Hematopoietic multipotent progenitor cell treated with erythropoietin and hydrocortisone succinate and interleukin-3 and kit ligand, for 6 days (in vitro differentiated cells): Measurements from ENCODE around the gene BOC.
A peak's percentile ranks its signal among the peaks of the same experiment; 100 is the strongest.

Source experiments
- DNase-seq: peaks from one replicate; pipeline ENCODE4 v3.0.0-alpha.2; 2015

The BOC gene

DNA sequence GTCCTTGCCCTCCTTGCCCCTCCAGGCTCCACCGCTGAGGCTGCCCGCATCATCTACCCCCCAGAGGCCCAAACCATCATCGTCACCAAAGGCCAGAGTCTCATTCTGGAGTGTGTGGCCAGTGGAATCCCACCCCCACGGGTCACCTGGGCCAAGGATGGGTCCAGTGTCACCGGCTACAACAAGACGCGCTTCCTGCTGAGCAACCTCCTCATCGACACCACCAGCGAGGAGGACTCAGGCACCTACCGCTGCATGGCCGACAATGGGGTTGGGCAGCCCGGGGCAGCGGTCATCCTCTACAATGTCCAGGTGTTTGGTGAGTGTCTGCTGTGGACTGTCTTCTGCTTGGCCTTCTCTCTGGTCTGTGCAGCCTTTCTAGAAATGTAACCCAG lies 61.0 kb downstream of the BOC start:
- DNase-seq: no peak

DNA sequence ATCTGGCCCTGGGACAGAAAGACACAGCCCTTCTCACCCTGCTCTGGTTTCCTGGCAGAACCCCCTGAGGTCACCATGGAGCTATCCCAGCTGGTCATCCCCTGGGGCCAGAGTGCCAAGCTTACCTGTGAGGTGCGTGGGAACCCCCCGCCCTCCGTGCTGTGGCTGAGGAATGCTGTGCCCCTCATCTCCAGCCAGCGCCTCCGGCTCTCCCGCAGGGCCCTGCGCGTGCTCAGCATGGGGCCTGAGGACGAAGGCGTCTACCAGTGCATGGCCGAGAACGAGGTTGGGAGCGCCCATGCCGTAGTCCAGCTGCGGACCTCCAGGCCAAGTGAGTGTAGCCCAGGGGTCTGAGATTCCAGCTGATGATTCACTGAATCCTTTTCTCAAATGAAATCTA lies 61.7 kb downstream of the BOC start:
- DNase-seq: no peak

DNA sequence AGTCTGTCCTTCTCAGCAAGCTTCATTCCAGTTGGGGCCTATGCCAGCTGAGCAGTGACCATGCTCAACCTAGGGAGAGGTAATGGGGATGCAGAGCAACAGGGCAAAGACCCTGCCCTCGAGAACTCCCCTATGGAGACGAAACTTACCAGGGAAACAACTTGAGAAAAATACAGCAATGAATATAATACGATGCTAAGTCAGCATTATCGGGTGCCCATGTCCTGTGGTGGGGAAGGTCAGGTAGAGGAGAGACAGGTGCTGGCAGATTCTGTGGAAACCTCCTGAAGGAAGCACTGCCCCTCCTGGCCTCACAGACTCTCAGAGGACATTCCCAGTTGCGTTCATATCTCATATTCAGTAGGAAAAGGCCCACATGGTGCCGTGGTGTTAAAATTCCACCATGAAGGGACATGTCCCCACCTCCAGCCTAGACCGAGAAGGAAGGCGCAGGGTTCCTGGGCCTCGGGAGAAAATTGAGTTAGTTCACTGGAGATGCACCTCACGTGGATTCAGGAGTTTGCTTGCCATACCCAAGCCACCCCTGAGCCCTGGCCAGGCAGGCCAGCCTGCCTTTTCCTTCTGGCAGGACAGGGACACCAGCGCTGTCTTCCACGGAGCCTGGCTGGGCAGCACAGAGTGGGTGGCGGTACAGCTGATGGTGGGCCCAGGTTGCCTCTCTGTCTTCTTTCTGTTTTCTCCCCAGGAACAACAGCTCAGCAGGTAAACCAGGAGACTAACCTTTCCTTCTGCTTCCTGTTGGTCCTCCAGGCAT lies 62.4 kb downstream of the BOC start:
- no peak for DNase-seq

DNA sequence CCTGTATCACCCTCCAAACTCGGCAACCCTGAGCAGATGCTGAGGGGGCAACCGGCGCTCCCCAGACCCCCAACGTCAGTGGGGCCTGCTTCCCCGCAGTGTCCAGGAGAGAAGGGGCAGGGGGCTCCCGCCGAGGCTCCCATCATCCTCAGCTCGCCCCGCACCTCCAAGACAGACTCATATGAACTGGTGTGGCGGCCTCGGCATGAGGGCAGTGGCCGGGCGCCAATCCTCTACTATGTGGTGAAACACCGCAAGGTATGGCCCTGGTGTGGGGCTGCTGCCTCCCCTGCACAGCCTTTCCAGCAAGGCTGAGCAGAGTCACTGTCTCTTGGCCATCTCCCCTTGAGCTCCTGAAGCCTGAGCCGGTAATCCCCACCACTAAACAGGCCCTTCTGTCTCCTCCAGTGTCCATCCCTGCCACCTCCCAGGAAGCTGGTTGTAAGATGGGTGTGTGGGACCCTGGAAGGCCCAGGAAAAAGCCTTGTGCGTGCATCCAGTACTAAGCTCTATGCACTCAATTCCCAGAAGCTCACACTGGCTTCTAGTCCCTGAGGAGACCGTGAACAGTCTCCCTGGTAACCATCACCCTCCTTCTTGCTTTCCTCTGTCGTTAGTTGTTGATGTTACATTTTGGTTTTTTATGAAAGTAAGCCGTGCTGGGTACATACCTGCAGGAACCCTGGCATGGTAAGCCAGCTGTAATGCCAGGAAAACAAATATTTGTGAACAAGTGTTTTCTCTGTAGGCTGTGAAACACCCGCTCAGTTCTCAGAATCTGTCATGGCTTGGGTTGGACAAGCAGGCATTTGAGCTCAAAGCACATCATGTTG lies 63.3 kb downstream of the BOC start:
- DNase-seq: no peak

DNA sequence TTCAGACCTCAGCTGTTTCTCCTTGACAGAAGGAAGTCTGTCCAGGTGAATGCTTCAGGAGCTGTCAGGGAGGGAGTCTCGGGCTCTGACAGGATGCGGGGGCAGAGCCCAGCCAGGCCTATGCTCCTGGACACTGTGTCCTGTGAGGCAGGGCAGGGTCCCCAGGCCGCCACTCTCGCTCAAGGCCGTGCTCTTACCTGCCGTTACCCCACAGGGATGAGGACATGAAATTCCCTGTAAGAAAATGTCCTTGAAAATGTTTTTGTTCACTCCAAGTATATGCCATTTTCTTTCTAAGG lies 63.9 kb downstream of the BOC start:
- no peak for DNase-seq

DNA sequence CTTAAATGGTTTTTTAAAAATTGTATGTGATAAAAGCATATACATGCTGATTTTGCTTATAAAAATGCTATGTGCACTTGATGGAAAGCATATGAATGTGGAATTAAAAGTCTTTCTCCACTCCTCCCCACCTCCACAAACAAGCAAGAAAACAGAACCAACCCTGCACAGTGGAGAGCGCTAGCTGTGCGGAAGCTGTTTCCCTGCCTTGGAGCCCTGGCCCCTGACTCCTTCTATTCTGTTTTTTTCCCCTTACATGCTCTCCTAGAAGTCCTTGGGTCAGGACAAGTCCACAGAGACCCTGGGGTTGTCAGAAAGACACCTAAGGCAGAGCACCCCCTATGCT lies 64.2 kb downstream of the BOC start:
- no peak for DNase-seq

DNA sequence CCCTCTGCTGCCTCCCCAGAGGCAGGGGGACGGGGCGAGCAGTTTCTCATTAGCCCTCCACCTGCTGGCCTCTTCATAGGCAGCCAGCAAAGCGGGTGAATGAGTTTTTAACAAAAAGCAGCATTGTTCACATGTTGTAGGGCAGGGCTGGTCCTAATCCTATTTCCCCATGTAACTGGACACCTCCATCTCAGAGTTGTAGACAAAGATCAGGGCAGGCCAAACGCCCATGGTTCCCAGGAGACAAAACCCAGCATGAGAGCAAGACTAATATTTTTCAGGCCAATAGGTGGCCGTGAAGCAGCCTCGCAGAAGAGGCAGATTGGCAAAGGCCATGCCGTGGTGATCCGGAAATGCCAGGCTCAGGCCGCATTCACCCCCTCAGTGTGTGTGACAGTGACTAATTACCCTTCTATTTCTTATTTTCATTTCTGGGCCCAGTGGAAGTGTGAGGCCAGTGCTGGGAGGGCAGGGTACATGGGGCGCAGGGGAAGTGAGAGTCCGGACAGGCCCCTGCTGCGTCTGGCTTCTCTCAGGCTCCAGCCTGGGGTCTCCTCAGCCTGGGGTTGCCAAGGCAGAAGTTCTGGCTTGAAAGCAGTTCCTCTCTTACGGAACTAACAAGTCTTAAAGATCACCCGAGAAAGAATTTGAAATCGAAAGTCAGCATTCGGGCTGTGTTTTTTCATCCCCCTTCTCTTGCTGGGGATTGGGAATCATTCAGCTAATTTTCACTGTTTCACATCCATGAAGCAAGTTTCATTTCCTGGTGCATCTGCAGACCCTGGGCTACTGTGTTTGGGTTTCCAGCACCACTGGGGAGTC lies 64.8 kb downstream of the BOC start:
- peak; percentile 58 for DNase-seq

DNA sequence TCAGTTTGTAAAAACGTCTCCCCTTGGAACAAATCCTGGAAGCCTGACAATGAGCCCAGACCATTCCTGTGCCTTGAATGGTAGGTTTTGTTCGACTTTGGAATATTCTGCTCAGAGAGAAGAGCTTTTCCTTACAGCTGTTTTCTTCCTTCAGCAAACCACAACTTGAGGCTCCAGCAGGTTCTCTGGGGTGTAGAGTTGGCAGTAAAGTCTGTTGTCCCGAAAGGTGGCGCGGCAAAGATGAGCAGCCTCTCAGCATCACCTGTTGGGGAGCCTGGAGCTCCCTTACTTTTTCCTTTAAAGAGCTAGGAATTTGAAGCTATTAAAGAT lies 65.4 kb downstream of the BOC start:
- DNase-seq: no peak

DNA sequence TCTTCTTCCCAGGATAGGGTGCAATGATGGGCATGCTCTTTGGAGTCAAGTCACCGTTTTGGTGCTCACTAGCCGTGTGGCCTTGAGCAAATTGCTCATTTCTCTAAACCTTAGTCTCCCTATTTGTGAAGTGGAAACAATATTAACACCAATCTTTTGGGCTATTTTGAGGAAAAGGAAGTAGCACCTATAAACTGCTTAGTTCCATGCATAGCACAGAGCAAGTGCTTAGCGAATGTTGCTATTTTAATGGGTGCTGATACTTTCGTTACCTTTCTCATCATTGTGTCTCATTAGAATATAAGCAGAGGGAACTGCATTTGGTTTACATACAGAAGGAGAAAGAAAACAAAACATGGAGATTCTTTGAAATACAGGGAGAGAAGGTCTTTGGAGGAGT lies 66.1 kb downstream of the BOC start:
- DNase-seq: no peak

DNA sequence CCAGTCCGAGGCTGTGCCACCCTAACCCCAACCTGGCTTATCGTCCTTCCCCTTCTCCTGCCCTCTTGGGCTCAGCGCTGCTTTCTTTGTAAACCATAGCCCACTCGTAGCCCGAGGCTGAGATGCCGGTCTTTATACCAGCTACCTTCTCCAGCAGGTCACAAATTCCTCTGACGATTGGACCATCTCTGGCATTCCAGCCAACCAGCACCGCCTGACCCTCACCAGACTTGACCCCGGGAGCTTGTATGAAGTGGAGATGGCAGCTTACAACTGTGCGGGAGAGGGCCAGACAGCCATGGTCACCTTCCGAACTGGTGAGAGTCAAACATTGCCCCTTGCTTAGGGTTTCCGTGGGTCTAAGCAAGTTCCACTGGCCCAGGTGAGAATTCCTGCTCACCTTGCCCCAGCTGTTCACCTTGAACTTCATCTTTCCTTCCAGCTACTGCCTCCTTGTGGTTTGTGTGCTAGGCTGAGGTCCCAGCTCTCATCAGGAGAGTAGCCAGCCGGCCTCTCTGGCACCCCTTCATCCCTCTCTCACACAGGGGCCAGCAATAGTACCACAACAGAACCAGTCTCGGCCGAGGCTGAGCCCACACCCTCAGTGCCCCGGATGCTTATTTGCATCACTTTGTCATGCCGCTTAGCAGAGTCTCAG lies 66.7 kb downstream of the BOC start:
- DNase-seq: no peak

DNA sequence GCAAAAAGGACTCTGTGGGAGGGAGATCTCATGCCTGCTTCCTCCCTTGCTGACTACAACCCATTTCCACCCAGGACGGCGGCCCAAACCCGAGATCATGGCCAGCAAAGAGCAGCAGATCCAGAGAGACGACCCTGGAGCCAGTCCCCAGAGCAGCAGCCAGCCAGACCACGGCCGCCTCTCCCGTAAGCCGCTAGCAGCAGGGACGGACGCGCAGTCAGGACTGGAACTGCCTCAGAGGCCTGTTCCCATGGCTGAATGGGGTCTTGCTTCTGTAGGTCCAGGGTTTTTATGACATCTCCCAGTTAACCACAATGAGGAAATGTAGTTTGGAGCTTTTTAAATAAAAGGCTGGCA lies 67.2 kb downstream of the BOC start:
- no peak for DNase-seq

DNA sequence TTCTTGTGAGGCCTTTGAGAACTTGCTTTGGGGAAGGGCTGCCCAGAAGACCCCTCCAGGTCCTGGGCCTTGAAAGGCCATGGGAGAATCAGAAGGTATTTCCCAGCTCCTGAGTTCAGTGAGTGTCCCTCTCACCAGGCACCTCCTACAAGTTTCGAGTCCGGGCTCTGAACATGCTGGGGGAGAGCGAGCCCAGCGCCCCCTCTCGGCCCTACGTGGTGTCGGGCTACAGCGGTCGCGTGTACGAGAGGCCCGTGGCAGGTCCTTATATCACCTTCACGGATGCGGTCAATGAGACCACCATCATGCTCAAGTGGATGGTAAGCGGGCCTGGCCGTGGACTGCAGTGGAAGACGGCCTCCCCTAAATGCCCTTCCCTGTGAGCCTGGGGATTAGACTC lies 68.3 kb downstream of the BOC start:
- DNase-seq: no peak

DNA sequence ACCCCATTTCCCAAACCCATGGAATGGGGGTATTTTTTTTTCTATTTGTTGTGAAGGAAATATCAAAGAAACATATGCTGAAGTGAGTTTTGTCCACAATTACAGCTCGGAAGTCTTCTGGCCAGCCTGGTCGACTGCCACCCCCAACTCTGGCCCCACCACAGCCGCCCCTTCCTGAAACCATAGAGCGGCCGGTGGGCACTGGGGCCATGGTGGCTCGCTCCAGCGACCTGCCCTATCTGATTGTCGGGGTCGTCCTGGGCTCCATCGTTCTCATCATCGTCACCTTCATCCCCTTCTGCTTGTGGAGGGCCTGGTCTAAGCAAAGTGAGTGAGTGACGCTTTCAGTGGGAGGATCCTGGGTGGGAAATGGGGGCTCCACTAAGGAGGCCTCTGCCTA lies 71.9 kb downstream of the BOC start:
- no peak for DNase-seq

DNA sequence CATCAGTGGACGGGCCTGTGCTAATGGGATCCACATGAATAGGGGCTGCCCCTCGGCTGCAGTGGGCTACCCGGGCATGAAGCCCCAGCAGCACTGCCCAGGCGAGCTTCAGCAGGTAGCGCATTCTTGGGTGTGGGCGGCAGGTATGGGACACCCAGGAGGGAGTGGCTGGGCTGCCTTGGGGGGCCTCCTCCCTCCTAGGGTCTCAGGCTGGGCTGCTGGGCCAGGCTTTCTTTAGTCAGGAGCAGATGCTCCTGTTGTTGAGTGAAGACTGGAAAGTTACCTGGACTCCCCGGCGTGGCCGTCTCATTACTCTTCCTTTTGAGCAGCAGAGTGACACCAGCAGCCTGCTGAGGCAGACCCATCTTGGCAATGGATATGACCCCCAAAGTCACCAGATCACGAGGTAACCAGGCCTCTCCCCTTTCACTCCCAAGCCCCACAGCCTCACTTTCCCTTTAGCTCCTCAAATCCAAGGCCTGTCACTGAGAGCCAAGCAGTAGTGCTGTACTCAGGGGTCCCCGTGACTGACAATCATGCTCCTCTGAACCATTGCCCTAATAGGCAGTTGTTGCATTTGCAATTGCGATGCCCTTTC lies 73.2 kb downstream of the BOC start:
- no peak for DNase-seq

DNA sequence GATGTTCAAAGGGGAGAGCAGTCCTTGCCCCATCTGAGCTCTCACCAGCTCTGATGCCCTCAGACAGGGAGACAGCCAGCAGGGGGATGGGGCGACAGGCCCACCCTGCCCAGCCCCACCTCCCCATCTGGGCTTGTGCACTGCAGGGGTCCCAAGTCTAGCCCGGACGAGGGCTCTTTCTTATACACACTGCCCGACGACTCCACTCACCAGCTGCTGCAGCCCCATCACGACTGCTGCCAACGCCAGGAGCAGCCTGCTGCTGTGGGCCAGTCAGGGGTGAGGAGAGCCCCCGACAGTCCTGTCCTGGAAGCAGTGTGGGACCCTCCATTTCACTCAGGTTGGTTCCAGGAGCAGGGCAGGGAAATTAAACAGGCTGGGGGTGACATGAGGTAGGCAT lies 73.9 kb downstream of the BOC start:
- DNase-seq: no peak

DNA sequence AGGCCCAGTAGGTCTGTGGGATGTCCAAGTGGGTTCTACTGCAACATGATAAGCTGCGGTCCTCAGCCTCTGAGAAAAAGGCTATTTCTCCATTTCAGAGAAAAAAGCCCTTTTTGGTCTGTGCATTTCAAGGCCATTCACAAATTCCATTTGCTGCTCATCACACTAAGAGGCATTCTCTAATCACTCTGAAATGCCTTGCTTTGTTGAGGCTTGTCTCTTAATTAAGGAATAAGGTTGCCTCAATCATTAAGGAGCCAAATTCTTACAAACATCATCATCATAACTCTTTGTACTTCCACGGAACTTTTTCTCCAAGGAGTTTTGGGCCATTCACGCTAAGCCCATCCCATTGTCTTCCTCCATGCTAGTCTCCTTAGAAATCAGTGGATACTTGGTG lies 74.4 kb downstream of the BOC start:
- no peak for DNase-seq

DNA sequence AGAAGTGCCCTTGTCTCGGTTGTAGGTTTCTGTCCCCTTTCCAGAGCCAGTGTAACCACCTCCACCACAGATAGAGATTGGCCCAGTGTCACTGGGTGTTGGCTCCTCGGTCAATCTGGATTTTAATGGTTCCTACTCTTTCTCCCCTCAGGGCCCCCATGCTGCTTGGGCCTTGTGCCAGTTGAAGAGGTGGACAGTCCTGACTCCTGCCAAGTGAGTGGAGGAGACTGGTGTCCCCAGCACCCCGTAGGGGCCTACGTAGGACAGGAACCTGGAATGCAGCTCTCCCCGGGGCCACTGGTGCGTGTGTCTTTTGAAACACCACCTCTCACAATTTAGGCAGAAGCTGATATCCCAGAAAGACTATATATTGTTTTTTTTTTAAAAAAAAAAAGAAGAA lies 75.2 kb downstream of the BOC start:
- DNase-seq: no peak

DNA sequence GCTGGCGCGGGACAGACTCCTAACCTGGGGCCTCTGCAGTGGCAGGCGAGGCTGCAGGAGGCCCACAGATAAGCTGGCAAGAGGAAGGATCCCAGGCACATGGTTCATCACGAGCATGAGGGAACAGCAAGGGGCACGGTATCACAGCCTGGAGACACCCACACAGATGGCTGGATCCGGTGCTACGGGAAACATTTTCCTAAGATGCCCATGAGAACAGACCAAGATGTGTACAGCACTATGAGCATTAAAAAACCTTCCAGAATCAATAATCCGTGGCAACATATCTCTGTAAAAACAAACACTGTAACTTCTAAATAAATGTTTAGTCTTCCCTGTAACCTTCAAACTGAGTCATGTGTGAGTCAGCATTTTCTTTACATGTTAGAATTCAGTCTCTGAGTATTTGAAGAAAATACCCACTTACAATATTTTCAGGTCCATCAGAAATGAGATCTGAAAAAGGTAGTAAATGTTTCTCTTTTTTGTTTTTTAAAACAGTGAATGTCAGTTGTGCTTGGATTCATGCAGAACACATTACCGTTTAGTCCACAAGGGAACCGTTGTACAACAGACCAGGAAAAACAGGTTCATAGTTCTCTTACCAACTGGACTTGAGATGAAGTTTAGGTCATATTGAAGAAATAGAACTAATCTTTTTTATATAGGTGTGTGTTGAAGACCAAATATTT lies 75.9 kb downstream of the BOC start:
- peak; percentile 65 for DNase-seq

DNA sequence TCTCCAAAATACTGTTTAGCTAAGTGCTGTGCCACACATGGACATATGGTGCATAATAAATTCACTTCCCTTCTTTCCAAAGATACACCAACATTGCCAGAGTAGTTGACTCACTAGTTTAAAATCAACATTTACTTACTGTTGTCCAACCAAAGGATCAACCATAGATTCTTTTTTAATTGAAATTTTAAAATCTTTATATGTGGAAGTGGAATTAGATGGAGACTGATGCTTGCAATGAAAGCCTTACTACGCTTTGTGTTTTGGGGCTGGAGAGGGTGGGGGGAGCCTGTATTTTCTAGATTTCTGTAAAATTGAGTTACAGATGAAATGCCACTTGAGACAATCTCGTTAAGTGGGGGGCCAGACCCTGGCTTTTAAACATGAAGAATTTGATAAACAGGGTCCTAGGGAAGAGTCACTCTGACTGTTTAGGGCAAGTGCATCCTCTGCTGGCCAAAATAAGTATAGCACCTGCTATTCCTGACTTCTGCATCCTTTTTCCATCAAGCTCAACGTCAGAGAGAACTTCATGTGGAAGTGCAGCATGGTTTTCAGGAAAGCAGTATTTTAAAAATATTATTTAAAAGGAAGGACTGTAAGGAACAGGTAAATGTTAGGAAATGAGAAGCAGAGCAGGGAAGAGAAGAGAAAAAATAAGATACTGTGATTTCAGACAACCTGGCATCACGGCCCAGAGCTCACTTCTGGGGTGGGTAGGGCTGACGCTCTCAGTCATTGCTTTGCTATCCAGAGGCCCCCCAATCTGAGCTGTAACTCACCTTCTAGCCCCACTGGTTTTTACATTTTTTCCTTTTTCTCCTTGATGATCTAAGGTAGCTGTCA lies 76.7 kb downstream of the BOC start:
- DNase-seq: peak; percentile 81

DNA sequence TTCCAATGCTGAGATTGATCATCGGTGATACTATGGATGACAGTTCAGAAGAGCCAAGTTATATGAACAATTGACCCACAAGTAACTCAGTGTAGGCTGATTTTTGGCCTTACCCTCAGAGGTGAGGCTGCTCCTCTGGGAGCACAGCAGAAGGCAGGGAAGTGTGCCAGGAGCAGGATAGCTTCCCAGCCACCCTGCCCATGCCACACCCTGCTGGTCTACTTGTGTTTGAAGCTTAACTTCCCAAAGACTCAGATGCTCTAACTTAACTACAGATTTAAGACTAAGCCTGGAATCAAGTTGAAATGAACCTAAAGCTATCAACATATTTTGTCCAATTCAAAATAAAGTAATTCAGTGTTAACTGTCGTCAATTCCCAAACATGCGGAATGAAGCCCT lies 77.5 kb downstream of the BOC start:
- DNase-seq: no peak

DNA sequence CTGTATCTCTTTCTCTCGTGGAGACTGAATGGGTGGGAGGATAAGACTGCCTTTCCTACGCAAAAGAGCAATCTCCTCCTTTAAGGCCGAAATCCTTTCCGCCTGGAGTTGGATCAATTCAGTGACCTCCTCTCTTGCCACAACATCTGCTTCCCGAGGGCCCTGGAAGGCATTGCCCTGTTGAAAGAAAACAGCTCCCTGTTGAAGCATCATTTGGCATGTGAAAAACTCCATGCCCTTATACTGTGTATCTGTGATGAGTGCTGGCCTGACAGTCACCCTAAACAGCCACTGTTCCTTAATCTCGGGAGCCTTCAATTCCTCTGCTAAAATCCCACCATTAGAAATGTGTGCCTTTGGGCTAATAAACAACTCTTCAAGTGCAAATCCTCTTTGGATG lies 80.2 kb downstream of the BOC start:
- DNase-seq: no peak

DNA sequence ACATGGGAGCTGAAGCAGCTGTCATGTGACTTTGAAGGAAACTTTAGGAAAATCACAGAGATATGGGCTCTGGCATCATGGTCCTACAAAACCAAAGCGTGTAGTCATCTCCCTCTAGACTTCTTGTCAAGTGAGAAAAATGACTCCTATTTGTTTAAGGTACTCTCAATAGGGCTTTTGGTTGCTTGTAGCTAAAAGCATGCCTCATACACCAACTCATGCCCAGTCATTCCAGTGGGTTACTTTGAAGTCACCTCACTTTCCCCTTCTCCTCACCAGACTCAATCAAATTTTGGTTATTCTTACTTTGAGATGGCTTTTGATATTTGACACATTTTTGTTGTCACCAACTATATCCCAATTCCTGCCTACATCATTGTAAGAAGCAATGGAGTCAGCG lies 81.6 kb downstream of the BOC start:
- no peak for DNase-seq
